ENCODE results near the gene DCC. TPM values are rescaled to one million over a fixed set of nuclear protein-coding genes. Genes with fewer than 3 reads are reported as not detected.

The DCC gene
- total RNA-seq, 4 donors from 2014 or later, result 0.84 to 1.2 TPM; not detected in 2

DNA sequence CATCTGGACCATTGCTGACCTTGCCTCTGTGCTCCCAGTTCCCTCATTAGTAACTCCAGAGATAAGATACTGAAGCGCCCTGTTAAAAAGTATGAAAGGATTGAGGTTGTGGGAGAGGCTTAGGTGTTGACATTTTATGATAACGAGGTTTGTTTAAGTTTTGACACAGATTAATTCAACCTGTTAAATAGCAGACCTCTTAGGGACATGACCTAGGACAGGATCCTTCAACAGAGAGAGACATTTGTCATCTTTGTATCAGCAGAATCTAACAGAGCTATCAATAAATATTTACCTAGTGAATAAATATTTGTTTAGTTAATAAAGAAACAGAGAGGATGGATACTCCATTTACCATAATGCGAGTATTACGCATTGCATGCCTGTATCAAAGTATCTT, 99.5 kb downstream of the DCC start:
- H3K36me3 ChIP-seq, result no peaks in the 10 kb centered on the region
- TF ChIP-seq POLR2A (IDR thresholded peaks at IDR 0.05) (no peak), EP300 (IDR thresholded peaks at IDR 0.05) (no peak)
- TF ChIP-seq, protein P1, sequence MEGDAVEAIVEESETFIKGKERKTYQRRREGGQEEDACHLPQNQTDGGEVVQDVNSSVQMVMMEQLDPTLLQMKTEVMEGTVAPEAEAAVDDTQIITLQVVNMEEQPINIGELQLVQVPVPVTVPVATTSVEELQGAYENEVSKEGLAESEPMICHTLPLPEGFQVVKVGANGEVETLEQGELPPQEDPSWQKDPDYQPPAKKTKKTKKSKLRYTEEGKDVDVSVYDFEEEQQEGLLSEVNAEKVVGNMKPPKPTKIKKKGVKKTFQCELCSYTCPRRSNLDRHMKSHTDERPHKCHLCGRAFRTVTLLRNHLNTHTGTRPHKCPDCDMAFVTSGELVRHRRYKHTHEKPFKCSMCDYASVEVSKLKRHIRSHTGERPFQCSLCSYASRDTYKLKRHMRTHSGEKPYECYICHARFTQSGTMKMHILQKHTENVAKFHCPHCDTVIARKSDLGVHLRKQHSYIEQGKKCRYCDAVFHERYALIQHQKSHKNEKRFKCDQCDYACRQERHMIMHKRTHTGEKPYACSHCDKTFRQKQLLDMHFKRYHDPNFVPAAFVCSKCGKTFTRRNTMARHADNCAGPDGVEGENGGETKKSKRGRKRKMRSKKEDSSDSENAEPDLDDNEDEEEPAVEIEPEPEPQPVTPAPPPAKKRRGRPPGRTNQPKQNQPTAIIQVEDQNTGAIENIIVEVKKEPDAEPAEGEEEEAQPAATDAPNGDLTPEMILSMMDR (IDR thresholded peaks at IDR 0.05), result no peak
- no peaks in the 10 kb centered on the region for H3K27me3 ChIP-seq
- no peak overlapping the region for H3K4me3 ChIP-seq
- DNase-seq (ENCODE audit: low spot score in 2 of 2), result no peak
- no peaks in the 10 kb centered on the region for H3K9me3 ChIP-seq
- 78 to 84% methylated on average over 4 of the region's 4 CpGs for WGBS, 2 donors
- no peak overlapping the region for H3K27ac ChIP-seq
- no peaks in the 10 kb centered on the region for H3K4me1 ChIP-seq

DNA sequence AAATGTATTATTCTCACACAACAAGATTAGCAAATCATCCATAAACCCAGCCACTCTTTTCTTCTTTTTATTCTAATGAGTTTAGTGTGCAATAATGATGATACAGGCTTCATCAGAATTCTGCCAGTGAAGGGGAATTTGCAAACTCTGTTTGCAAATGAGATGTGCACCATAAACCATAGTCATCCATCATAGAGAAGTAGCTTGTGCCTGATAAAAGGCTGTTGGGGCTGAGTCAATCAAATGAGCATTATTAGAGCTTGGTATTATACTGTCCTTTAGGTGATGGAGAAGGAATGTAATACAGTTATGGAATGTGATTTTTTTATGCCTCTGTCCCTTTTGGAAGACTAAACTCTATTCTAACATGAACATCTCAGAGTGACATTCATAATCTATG, 101.8 kb downstream of the DCC start:
- Histone ChIP-seq H3K9me3 (no peaks in the 10 kb centered on the region), H3K4me3 (no peak overlapping the region), H3K27ac (no peak overlapping the region), H3K4me1 (no peaks in the 10 kb centered on the region), H3K36me3 (no peaks in the 10 kb centered on the region), H3K27me3 (no peaks in the 10 kb centered on the region)
- DNase-seq (ENCODE audit: low spot score in 2 of 2), result no peak
- TF ChIP-seq EP300 (IDR thresholded peaks at IDR 0.05) (no peak), POLR2A (IDR thresholded peaks at IDR 0.05) (no peak)
- TF ChIP-seq, protein P1 (IDR thresholded peaks at IDR 0.05), result no peak

DNA sequence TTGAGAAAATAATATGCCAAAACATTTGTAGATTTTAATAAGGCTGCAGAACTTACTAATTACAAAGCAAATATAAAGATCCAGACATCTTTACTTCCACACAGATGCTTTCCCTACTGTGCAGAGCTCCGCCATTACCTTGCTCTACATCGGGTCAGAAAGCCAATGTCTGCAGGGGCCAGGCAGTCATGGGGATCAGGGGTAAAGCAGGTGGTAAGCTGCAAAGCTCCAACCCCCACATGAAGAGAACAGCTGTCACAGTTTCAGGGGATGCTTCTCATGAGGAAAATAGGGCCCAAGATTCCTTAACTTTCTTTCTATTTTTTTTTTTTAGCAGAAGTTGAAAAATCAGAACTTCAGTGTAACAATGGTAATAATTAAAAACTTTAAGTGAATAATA, 102.7 kb downstream of the DCC start:
- H3K36me3 ChIP-seq, result no peaks in the 10 kb centered on the region
- no peak overlapping the region for H3K27ac ChIP-seq
- no peaks in the 10 kb centered on the region for H3K9me3 ChIP-seq
- TF ChIP-seq, protein P1 (IDR thresholded peaks at IDR 0.05), result no peak
- no peak for TF ChIP-seq POLR2A (IDR thresholded peaks at IDR 0.05)
- no peak for TF ChIP-seq EP300 (IDR thresholded peaks at IDR 0.05)
- WGBS, 2 donors, result 92 to 94% methylated on average over 2 of the region's 2 CpGs
- H3K4me3 ChIP-seq, result no peak overlapping the region
- H3K27me3 ChIP-seq, result no peaks in the 10 kb centered on the region
- no peak for DNase-seq (ENCODE audit: low spot score in 2 of 2)
- no peaks in the 10 kb centered on the region for H3K4me1 ChIP-seq

DNA sequence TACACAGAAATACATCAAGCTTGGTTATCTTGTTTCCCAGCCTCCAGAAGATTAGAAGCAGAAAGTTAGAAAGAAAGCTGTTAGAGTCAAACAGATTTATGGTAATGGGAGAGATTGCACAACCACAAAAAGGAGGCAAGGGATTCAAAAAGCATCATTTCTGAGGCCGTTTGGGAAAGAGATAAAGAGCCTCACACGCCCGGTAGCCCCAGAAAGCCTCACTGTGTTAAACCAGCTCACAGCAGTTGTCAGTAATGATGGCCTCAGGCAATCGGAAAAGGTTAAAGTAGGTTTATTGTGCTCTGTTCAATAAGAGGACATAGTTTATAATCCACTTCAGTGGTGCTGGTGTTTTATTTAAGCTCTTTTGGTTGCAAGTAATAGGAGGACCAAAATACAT, 111.3 kb downstream of the DCC start:
- Histone ChIP-seq H3K36me3 (no peaks in the 10 kb centered on the region), H3K4me1 (no peaks in the 10 kb centered on the region), H3K9me3 (no peaks in the 10 kb centered on the region), H3K4me3 (no peak overlapping the region), H3K27me3 (no peaks in the 10 kb centered on the region), H3K27ac (no peak overlapping the region)
- no peak for DNase-seq (ENCODE audit: low spot score in 2 of 2)
- TF ChIP-seq EP300 (IDR thresholded peaks at IDR 0.05), result no peak
- TF ChIP-seq POLR2A (IDR thresholded peaks at IDR 0.05), result no peak
- TF ChIP-seq, protein P1 (IDR thresholded peaks at IDR 0.05), result no peak
- WGBS, 2 donors, result 28 to 35% methylated on average over 4 of the region's 4 CpGs

DNA sequence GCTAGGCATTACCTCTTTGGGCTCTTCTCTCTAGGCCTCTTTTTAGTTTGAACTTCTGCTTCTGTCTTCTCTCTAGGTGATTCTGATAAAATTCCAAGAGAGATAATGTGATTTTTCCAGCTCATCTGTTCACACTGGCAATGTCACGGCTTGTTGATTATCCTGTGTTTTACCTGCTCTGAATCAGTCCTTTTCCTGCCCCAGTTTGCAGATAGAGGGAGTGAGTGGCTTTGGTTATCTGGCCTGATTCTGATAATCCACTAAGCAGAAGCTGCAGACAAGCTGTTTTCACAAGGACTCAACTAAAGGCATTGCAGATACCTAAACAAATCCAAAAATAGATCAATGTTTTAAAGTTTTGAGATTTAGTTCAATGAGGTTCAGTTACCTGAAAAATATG, 111.9 kb downstream of the DCC start:
- Histone ChIP-seq H3K4me3 (no peak overlapping the region), H3K4me1 (no peaks in the 10 kb centered on the region), H3K27ac (no peak overlapping the region), H3K9me3 (no peaks in the 10 kb centered on the region), H3K27me3 (no peaks in the 10 kb centered on the region), H3K36me3 (no peaks in the 10 kb centered on the region)
- TF ChIP-seq POLR2A (IDR thresholded peaks at IDR 0.05), result no peak
- TF ChIP-seq, protein P1 (IDR thresholded peaks at IDR 0.05), result no peak
- TF ChIP-seq EP300 (IDR thresholded peaks at IDR 0.05), result no peak
- no peak for DNase-seq (ENCODE audit: low spot score in 2 of 2)
- WGBS, 2 donors, result 81 to 87% methylated on average over 1 of the region's 1 CpG

Measured in tibial nerve (tissue), 4 donors.